Upper lobe of left lung (tissue), 6 donors: Measurements from ENCODE around the gene CRYBA1. TPM values are rescaled to one million over a fixed set of nuclear protein-coding genes. Genes with fewer than 3 reads are reported as not detected.

ENCODE experiments used
- ATAC-seq, 2 donors: fragments of 200-7000 bp; cut with Tn5 transposase; one replicate each; pipeline ENCODE4 v1.9.1; 2022; ENCODE audit warnings: mild to moderate bottlenecking in 2 of 2, moderate library complexity in 2 of 2; ENCODE audit not compliant: low FRiP score in 2 of 2
- DNase-seq, 2 donors: peaks; one replicate each; pipeline ENCODE4 v3.0.0-alpha.2; 2019 to 2020
- H3K27ac ChIP-seq, 4 donors: fragments of 200-600 bp; sonication (generic); one replicate each; pipeline ENCODE4 v1.5.1; 2016 to 2019
- H3K27me3 ChIP-seq, 4 donors: fragments of 200-600 bp; sonication (generic); one replicate each; pipeline ENCODE4 v1.5.1; 2017 to 2019
- H3K36me3 ChIP-seq, 4 donors: fragments of 200-600 bp; sonication (generic); one replicate each; pipeline ENCODE4 v1.5.1; 2016 to 2019
- H3K4me1 ChIP-seq, 4 donors: fragments of 200-600 bp; sonication (generic); one replicate each; pipeline ENCODE4 v1.5.1; 2018 to 2019
- H3K4me3 ChIP-seq, 4 donors: fragments of 200-600 bp; sonication (generic); one replicate each; pipeline ENCODE4 v1.5.1; 2017 to 2019; ENCODE audit warnings: mild to moderate bottlenecking in 2 of 4, moderate library complexity in 1 of 4
- H3K9me3 ChIP-seq, 4 donors: fragments of 200-600 bp; sonication (generic); one replicate each; pipeline ENCODE4 v1.5.1; 2018 to 2019
- EP300 ChIP-seq, 4 donors: sonication (generic); formaldehyde crosslinking; IDR thresholded peaks; one replicate each; pipeline ENCODE4 v1.5.1; 2017; ENCODE audit warnings: antibody characterized with exemption in 4 of 4, control low read depth in 2 of 4
- POLR2A ChIP-seq, 4 donors: fragments of 450-650 bp; IDR thresholded peaks; one replicate each; pipeline ENCODE4 v1.5.1; 2016 to 2017; ENCODE audit warnings: antibody characterized with exemption in 4 of 4, mild to moderate bottlenecking in 2 of 4
- POLR2AphosphoS5 ChIP-seq, 2 donors: sonication (generic); formaldehyde crosslinking; IDR thresholded peaks; one replicate each; pipeline ENCODE4 v1.5.1; 2017; ENCODE audit warnings: antibody characterized with exemption in 2 of 2
- WGBS, 2 donors: methylation state at CpG; one replicate each; pipeline ENCODE4 v1.1.5; 2017 to 2018; 5-methylcytosine and 5-hydroxymethylcytosine counted together
- total RNA-seq, 6 donors: library from RNA; depleted of rRNA in 4 of 6; stranded (reverse); fragments of >200 nt in 4 of 6; gene quantifications; one replicate each; pipeline versions ENCODE4 v1.1.0 to v1.2.1, GENCODE V29; 2016 to 2021
- TF ChIP-seq, protein P1 (sequence below), 6 experiments: fragments of 450-650 bp in 4 of 6; fragments of 200-600 bp in 2 of 6; sonication (generic) in 2 of 6; IDR thresholded peaks; one replicate each; pipeline ENCODE4 v1.5.1; 2016 to 2019; ENCODE audit warnings: antibody characterized with exemption in 6 of 6
- donor health status: DM: no; HTN: no; CAD: no; lungs with moderate emphysema.
- donor health status: DM: no; HTN: yes; CAD: no; lungs with severe emphysema.

CRYBA1 gene
- total RNA-seq, 6 donors from 2014 or later, result not detected

- no peak for ATAC-seq
- WGBS, 2 donors, result 62 to 71% methylated on average over 4 of the region's 4 CpGs
These were observed 2.9 kb upstream of the CRYBA1 start for GRCh38 chr17:29243792-29244191.

DNA sequence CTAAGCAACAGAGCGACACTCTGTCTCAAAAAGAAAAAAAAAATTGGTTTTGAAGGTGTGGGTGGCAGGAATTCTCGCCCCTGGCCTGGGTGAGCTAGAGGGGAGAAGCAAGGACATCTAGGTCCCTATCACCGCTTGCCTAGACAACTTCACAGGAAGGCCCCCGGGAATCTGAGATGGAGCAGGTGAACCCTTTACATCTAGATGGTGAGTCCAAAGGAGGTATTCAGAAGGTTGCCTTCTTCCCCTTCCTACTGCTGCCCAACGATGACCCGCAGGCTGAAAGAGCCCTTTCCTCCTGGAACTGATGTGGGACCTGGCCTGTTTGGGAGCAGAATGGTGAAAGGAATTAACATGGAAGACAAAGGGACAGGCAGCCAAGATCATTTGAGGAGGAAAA is 1.3 kb upstream of the CRYBA1 start:
- no peaks in the 10 kb centered on the region for H3K27me3 ChIP-seq
- no peak overlapping the region for H3K4me3 ChIP-seq
- TF ChIP-seq, protein P1, sequence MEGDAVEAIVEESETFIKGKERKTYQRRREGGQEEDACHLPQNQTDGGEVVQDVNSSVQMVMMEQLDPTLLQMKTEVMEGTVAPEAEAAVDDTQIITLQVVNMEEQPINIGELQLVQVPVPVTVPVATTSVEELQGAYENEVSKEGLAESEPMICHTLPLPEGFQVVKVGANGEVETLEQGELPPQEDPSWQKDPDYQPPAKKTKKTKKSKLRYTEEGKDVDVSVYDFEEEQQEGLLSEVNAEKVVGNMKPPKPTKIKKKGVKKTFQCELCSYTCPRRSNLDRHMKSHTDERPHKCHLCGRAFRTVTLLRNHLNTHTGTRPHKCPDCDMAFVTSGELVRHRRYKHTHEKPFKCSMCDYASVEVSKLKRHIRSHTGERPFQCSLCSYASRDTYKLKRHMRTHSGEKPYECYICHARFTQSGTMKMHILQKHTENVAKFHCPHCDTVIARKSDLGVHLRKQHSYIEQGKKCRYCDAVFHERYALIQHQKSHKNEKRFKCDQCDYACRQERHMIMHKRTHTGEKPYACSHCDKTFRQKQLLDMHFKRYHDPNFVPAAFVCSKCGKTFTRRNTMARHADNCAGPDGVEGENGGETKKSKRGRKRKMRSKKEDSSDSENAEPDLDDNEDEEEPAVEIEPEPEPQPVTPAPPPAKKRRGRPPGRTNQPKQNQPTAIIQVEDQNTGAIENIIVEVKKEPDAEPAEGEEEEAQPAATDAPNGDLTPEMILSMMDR (IDR thresholded peaks at IDR 0.05), result no peak
- no peak for TF ChIP-seq EP300 (IDR thresholded peaks at IDR 0.05)
- no peak for TF ChIP-seq POLR2AphosphoS5 (IDR thresholded peaks at IDR 0.05)
- TF ChIP-seq POLR2A (IDR thresholded peaks at IDR 0.05), result no peak
- H3K4me1 ChIP-seq, result peaks cover 0 to 7% (median 6%) of the 10 kb centered on the region in 4 donors
- H3K36me3 ChIP-seq, result no peaks in the 10 kb centered on the region
- ATAC-seq (no peak), DNase-seq (no peak)
- no peaks in the 10 kb centered on the region for H3K9me3 ChIP-seq
- no peak overlapping the region for H3K27ac ChIP-seq
- WGBS, 2 donors, result 91 to 96% methylated on average over 6 of the region's 6 CpGs

More at GRCh38 chr17:29243792-29244191, 2.9 kb upstream of the CRYBA1 start:
- Histone ChIP-seq H3K27me3 (no peaks in the 10 kb centered on the region), H3K27ac (no peak overlapping the region), H3K4me1 (peaks cover 0 to 9% (median 6%) of the 10 kb centered on the region in 4 donors), H3K36me3 (no peaks in the 10 kb centered on the region), H3K9me3 (no peaks in the 10 kb centered on the region), H3K4me3 (no peak overlapping the region)
- DNase-seq, result no peak
- TF ChIP-seq EP300 (IDR thresholded peaks at IDR 0.05), result no peak
- TF ChIP-seq, protein P1 (IDR thresholded peaks at IDR 0.05), result peak in 1 of 6 experiments; percentile 12
- TF ChIP-seq POLR2AphosphoS5 (IDR thresholded peaks at IDR 0.05), result no peak
- TF ChIP-seq POLR2A (IDR thresholded peaks at IDR 0.05), result no peak

GRCh38 chr17:29247219-29247618 is 560 bp downstream of the CRYBA1 start:
- Histone ChIP-seq H3K9me3 (no peaks in the 10 kb centered on the region), H3K27ac (no peak overlapping the region), H3K4me3 (no peak overlapping the region), H3K27me3 (no peaks in the 10 kb centered on the region), H3K4me1 (peaks cover 0 to 2% (median 0%) of the 10 kb centered on the region in 4 donors), H3K36me3 (no peaks in the 10 kb centered on the region)
- DNase-seq (no peak), ATAC-seq (no peak)
- 68 to 83% methylated on average over 2 of the region's 2 CpGs for WGBS, 2 donors
- no peak for TF ChIP-seq POLR2AphosphoS5 (IDR thresholded peaks at IDR 0.05)
- no peak for TF ChIP-seq EP300 (IDR thresholded peaks at IDR 0.05)
- TF ChIP-seq, protein P1 (IDR thresholded peaks at IDR 0.05), result no peak
- TF ChIP-seq POLR2A (IDR thresholded peaks at IDR 0.05), result no peak

DNA sequence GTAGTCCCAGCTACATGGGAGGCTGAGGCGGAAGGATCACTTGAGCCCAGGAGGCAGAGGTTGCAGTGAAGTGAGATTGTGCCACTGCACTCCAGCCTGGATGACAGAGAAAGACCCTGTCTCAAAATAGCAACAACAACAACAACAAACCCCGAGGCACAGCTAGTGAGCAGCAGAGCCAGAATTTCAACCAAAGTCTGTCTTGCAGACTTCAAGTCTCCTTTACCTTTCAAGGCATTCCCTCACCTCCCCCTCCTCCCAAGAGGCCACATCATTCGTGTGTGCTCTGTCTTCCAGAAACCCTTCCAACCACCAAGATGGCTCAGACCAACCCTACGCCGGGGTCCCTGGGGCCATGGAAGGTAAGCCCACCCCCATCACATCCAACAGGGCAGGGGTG is 2.2 kb downstream of the CRYBA1 start:
- H3K4me3 ChIP-seq, result no peak overlapping the region
- DNase-seq, result no peak
- 93 to 95% methylated on average over 5 of the region's 5 CpGs for WGBS, 2 donors

More for the DNA sequence above, 2.2 kb downstream of the CRYBA1 start:
- ATAC-seq, result no peak
- H3K4me1 ChIP-seq, result peaks cover 0 to 7% (median 1%) of the 10 kb centered on the region in 4 donors
- H3K9me3 ChIP-seq, result no peaks in the 10 kb centered on the region
- TF ChIP-seq EP300 (IDR thresholded peaks at IDR 0.05) (no peak), POLR2AphosphoS5 (IDR thresholded peaks at IDR 0.05) (no peak), POLR2A (IDR thresholded peaks at IDR 0.05) (no peak)
- TF ChIP-seq, protein P1 (IDR thresholded peaks at IDR 0.05), result no peak
- no peaks in the 10 kb centered on the region for H3K36me3 ChIP-seq
- no peak overlapping the region for H3K27ac ChIP-seq
- H3K27me3 ChIP-seq, result no peaks in the 10 kb centered on the region
